GM06990 (cell line): ENCODE measurements around the gene PRPF39.
"Not testable (repeated sequence)": the region's sequence is repeated elsewhere in the genome, so short reads cannot be mapped to it uniquely, and the experiment has no call there.

Experiments
- DNase-seq: peaks from one replicate; pipeline ENCODE4 v3.0.0-alpha.2; 2011; ENCODE audit not compliant: insufficient read length; ENCODE audit errors: extremely low read depth
- H3K27me3 ChIP-seq: replicated peaks from 2 replicates; pipeline ENCODE4 v1.6.0; 2011; ENCODE audit warnings: low read length; ENCODE audit not compliant: control insufficient read depth, insufficient read depth
- H3K36me3 ChIP-seq: 2 replicates; pipeline ENCODE4 v1.5.1; 2011; ENCODE audit warnings: low read length; ENCODE audit not compliant: control insufficient read depth, insufficient read depth
- H3K4me3 ChIP-seq: replicated peaks from 2 replicates; pipeline ENCODE4 v1.5.1; 2011; ENCODE audit warnings: low read depth, mild to moderate bottlenecking, control low read depth, low read length
- CTCF ChIP-seq: IDR thresholded peaks from 2 replicates; pipeline ENCODE4 v1.5.1; 2011; ENCODE audit warnings: low read length, control low read depth, mild to moderate bottlenecking, inconsistent platforms; ENCODE audit not compliant: insufficient read depth, poor library complexity, severe bottlenecking

Gene PRPF39

GRCh38 chr14:45070215-45070614 is 13.7 kb upstream of the PRPF39 start:
- no peak for DNase-seq

GRCh38 chr14:45072126-45072525 is 11.8 kb upstream of the PRPF39 start:
- no peak for DNase-seq
- Histone ChIP-seq H3K27me3 (no peaks in the 10 kb centered on the region), H3K4me3 (no peak overlapping the region), H3K36me3 (no peaks in the 10 kb centered on the region)
- TF ChIP-seq CTCF, result no peak

More at GRCh38 chr14:45070215-45070614, 13.7 kb upstream of the PRPF39 start:
- no peaks in the 10 kb centered on the region for H3K27me3 ChIP-seq
- TF ChIP-seq CTCF, result no peak
- no peak overlapping the region for H3K4me3 ChIP-seq
- no peaks in the 10 kb centered on the region for H3K36me3 ChIP-seq

GRCh38 chr14:45073231-45073879 is 10.6 kb upstream of the PRPF39 start:
- Histone ChIP-seq H3K27me3 (no peaks in the 10 kb centered on the region), H3K36me3 (no peaks in the 10 kb centered on the region), H3K4me3 (no peak overlapping the region)
- no peak for DNase-seq
- no peak for TF ChIP-seq CTCF

- no peaks in the 10 kb centered on the region for H3K36me3 ChIP-seq
- DNase-seq, result no peak
- H3K4me3 ChIP-seq, result no peak overlapping the region
- no peaks in the 10 kb centered on the region for H3K27me3 ChIP-seq
- TF ChIP-seq CTCF, result no peak
Observed at GRCh38 chr14:45078323-45078722, 5.6 kb upstream of the PRPF39 start.

- H3K36me3 ChIP-seq, DNase-seq, H3K4me3 ChIP-seq, H3K27me3 ChIP-seq: not testable (repeated sequence)
Observed at GRCh38 chr14:45080416-45080968, 3.4 kb upstream of the PRPF39 start.

GRCh38 chr14:45081096-45081495 is 2.8 kb upstream of the PRPF39 start:
- not testable (repeated sequence) for H3K4me3 ChIP-seq

GRCh38 chr14:45082420-45082819 is 1.5 kb upstream of the PRPF39 start:
- H3K27me3 ChIP-seq, result no peaks in the 10 kb centered on the region
- no peaks in the 10 kb centered on the region for H3K36me3 ChIP-seq
- DNase-seq, result no peak
- H3K4me3 ChIP-seq, result no peak overlapping the region
- TF ChIP-seq CTCF, result no peak

More at GRCh38 chr14:45081096-45081495, 2.8 kb upstream of the PRPF39 start:
- not testable (repeated sequence) for H3K36me3 ChIP-seq, DNase-seq, H3K27me3 ChIP-seq
